A549 (cell line): Measurements from ENCODE around the gene PLEKHA7. TPM values are rescaled to one million over a fixed set of nuclear protein-coding genes. Genes with fewer than 3 reads are reported as not detected.

Experiments
- ATAC-seq, 2 experiments: fragments of 200-7000 bp in 1 of 2; fragments of >200 bp in 1 of 2; cut with Nextera tagmentation in 1 of 2; cut with Tn5 transposase in 1 of 2; 3 replicates each; pipeline versions ENCODE4 v1.8.0 to v1.9.1; 2018 to 2020; ENCODE audit warnings: mild to moderate bottlenecking in 1 of 2, moderate library complexity in 1 of 2
- CTCF ChIA-PET: fragments of 300-600 bp; sonication (Branson Sonifier 250); formaldehyde crosslinking; extraction: SDS; loops from one replicate; lab custom pipeline; 2021; ENCODE audit warnings: antibody characterized with exemption, inconsistent platforms; lab: Yijun Ruan, JAX
- POLR2A ChIA-PET: fragments of 350-600 bp; formaldehyde crosslinking; extraction: SDS; loops from one replicate; lab custom pipeline; 2021; ENCODE audit warnings: antibody characterized with exemption, inconsistent platforms; lab: Yijun Ruan, JAX
- DNase-seq, 2 experiments: peaks; one replicate each; pipeline versions ENCODE4 v3.0.0 to v3.0.0-alpha.2; 2011 to 2016; ENCODE audit warnings: low read depth in 1 of 2, low spot score in 1 of 2
- FAIRE-seq: peaks from 2 replicates; lab custom pipeline; 2011; peaks lifted over from hg19 to GRCh38; lab: Jason Lieb, UNC
- H3K27ac ChIP-seq, 2 experiments: fragments of >200 bp; sonication (Bioruptor Twin); formaldehyde crosslinking; 3 replicates each; pipeline ENCODE4 v1.5.1; 2016 to 2017
- H3K4me1 ChIP-seq: fragments of >200 bp; sonication (Bioruptor Twin); formaldehyde crosslinking; 3 replicates; pipeline ENCODE4 v1.6.1; 2016
- H3K4me2 ChIP-seq: fragments of >200 bp; sonication (Bioruptor Twin); formaldehyde crosslinking; 3 replicates; pipeline ENCODE4 v1.6.1; 2016
- H3K4me3 ChIP-seq: fragments of >200 bp; sonication (Bioruptor Twin); formaldehyde crosslinking; 3 replicates; pipeline ENCODE4 v1.5.1; 2016
- H3K9me3 ChIP-seq: fragments of >200 bp; sonication (Bioruptor Twin); formaldehyde crosslinking; 3 replicates; pipeline ENCODE4 v1.6.1; 2016
- BCL3 ChIP-seq: fragments of >200 bp; sonication (Bioruptor Twin); formaldehyde crosslinking; IDR thresholded peaks from 3 replicates; pipeline ENCODE4 v1.6.1; 2016
- BHLHE40 ChIP-seq: IDR thresholded peaks from 2 replicates; pipeline ENCODE4 v1.6.1; 2012; ENCODE audit warnings: low read depth, low read length, inconsistent platforms
- CBX2 ChIP-seq: fragments of 200-600 bp; sonication (generic); IDR thresholded peaks from 2 replicates; pipeline ENCODE4 v1.6.1; 2016; ENCODE audit warnings: low read depth, mild to moderate bottlenecking, borderline replicate concordance
- EHF ChIP-seq: fragments of 250-450 bp; sonication (Bioruptor Pico); IDR thresholded peaks from 2 replicates; pipeline ENCODE4 v1.5.0; 2020; ENCODE audit warnings: mild to moderate bottlenecking
- ELK1 ChIP-seq: fragments of 150-350 bp; IDR thresholded peaks from 2 replicates; pipeline ENCODE4 v1.6.1; 2014; ENCODE audit warnings: low read depth, mild to moderate bottlenecking, low read length
- FOSB ChIP-seq: fragments of 250-450 bp; sonication (Bioruptor Pico); IDR thresholded peaks from 2 replicates; pipeline ENCODE4 v1.5.0; 2020; ENCODE audit warnings: mild to moderate bottlenecking, moderate library complexity
- FOSL2 ChIP-seq, 2 experiments: fragments of 450-650 bp in 1 of 2; fragments of >200 bp in 1 of 2; sonication (Bioruptor Twin) in 1 of 2; formaldehyde crosslinking; IDR thresholded peaks; 2 replicates each; pipeline versions ENCODE4 v1.5.0 to v1.6.1; 2016 to 2020; ENCODE audit warnings: mild to moderate bottlenecking in 1 of 2, moderate library complexity in 1 of 2
- FOXS1 ChIP-seq: fragments of 250-450 bp; sonication (Bioruptor Pico); IDR thresholded peaks from 2 replicates; pipeline ENCODE4 v1.5.0; 2020; ENCODE audit warnings: mild to moderate bottlenecking, moderate library complexity
- HDAC2 ChIP-seq: fragments of 200-600 bp; sonication (generic); IDR thresholded peaks from 2 replicates; pipeline ENCODE4 v1.6.1; 2016
- HOXB5 ChIP-seq: fragments of 250-450 bp; sonication (Bioruptor Pico); IDR thresholded peaks from 2 replicates; pipeline ENCODE4 v1.5.0; 2020; ENCODE audit warnings: mild to moderate bottlenecking, moderate library complexity
- KDM5A ChIP-seq: fragments of 200-600 bp; sonication (generic); IDR thresholded peaks from 2 replicates; pipeline ENCODE4 v1.6.1; 2016; ENCODE audit warnings: antibody characterized with exemption, mild to moderate bottlenecking
- MAFK ChIP-seq: fragments of 450-650 bp; IDR thresholded peaks from 2 replicates; pipeline ENCODE4 v1.6.1; 2014; ENCODE audit not compliant: partially characterized antibody
- NPAS2 ChIP-seq: fragments of 250-450 bp; sonication (Bioruptor Pico); IDR thresholded peaks from 2 replicates; pipeline ENCODE4 v1.8.0; 2022; ENCODE audit warnings: mild to moderate bottlenecking, moderate library complexity, borderline replicate concordance
- NR3C1 ChIP-seq: fragments of >200 bp; sonication (Bioruptor Twin); formaldehyde crosslinking; IDR thresholded peaks from 3 replicates; pipeline ENCODE4 v1.6.1; 2017
- PHF8 ChIP-seq: fragments of 200-600 bp; sonication (generic); IDR thresholded peaks from 2 replicates; pipeline ENCODE4 v1.6.1; 2016; ENCODE audit warnings: low read depth, mild to moderate bottlenecking, antibody characterized with exemption, moderate library complexity, borderline replicate concordance
- POLR2AphosphoS2 ChIP-seq: conservative IDR thresholded peaks from 2 replicates; pipeline ENCODE4 v1.6.1; 2012; ENCODE audit warnings: low read length, improper control_type of control experiment, inconsistent platforms
- RARB ChIP-seq: fragments of 250-450 bp; sonication (Bioruptor Pico); IDR thresholded peaks from 2 replicates; pipeline ENCODE4 v1.8.0; 2021; ENCODE audit warnings: mild to moderate bottlenecking, moderate library complexity
- TFCP2L1 ChIP-seq: fragments of 250-450 bp; sonication (Bioruptor Pico); IDR thresholded peaks from 2 replicates; pipeline ENCODE4 v1.5.0; 2021; ENCODE audit warnings: mild to moderate bottlenecking
- TP53 ChIP-seq: fragments of 250-450 bp; sonication (Bioruptor Pico); IDR thresholded peaks from 2 replicates; pipeline ENCODE4 v1.5.0; 2021; ENCODE audit warnings: mild to moderate bottlenecking, moderate library complexity
- ZFP36 ChIP-seq: fragments of 450-650 bp; IDR thresholded peaks from 2 replicates; pipeline ENCODE4 v1.6.1; 2014; ENCODE audit warnings: borderline replicate concordance; ENCODE audit not compliant: partially characterized antibody
- ZSCAN20 ChIP-seq: fragments of 250-450 bp; sonication (Bioruptor Pico); IDR thresholded peaks from 2 replicates; pipeline ENCODE4 v1.8.0; 2022; ENCODE audit warnings: mild to moderate bottlenecking, moderate library complexity
- WGBS: methylation state at CpG from one replicate; pipeline ENCODE4 v1.1.6; 2017; ENCODE audit errors: missing lambda C conversion rate; 5-methylcytosine and 5-hydroxymethylcytosine counted together
- polyA plus RNA-seq, 4 experiments: library from polyadenylated mRNA; depleted of rRNA in 3 of 4; stranded (reverse); fragments of >200 nt; fragmentation: RNase III in 1 of 4; extraction: RNeasy Plus Mini Kit Qiagen cat#74134 plus additional on column Dnase treatment in 1 of 4; gene quantifications; 2 replicates in 3 of 4; 3 replicates in 1 of 4; pipeline ENCODE4 v1.2.3, GENCODE V29; 2011 to 2017
- TF ChIP-seq, protein P1 (sequence below): fragments of >200 bp; sonication (Bioruptor Twin); formaldehyde crosslinking; IDR thresholded peaks from 3 replicates; pipeline ENCODE4 v1.5.1; 2016
- TF ChIP-seq, protein P2 (sequence below): fragments of 200-600 bp; sonication (generic); IDR thresholded peaks from 2 replicates; pipeline ENCODE4 v1.6.1; 2016; ENCODE audit warnings: antibody characterized with exemption, mild to moderate bottlenecking, moderate library complexity

Gene PLEKHA7
- polyA plus RNA-seq, 2 of the 4 experiments (the other 2 are of a cell fraction) = 8.7 to 13.8 TPM

- no peaks in the 10 kb centered on the region for H3K4me1 ChIP-seq
- FAIRE-seq = no peak
- no peak for DNase-seq
- WGBS = 75% methylated on average over 8 of the region's 8 CpGs
- H3K27ac ChIP-seq = no peak overlapping the region
- H3K4me3 ChIP-seq = no peak overlapping the region
- POLR2A ChIA-PET = no interaction called here
- no peaks in the 10 kb centered on the region for H3K9me3 ChIP-seq
- H3K4me2 ChIP-seq = no peak overlapping the region
- CTCF ChIA-PET = interaction anchor here (1.2 to 3.0 kb wide), 3 partner anchors 10 to 23 kb away, joined by 3 to 17 read pairs (median 4); no protein-coding TSS in a partner anchor
- ATAC-seq = no peak
- no peak for TF ChIP-seq ZSCAN20 (CRISPR knock-in tag)
- TF ChIP-seq RARB = no peak
- no peak for TF ChIP-seq BCL3
- no peak for TF ChIP-seq FOSL2 (IDR thresholded peaks at IDR 0.05)
- TF ChIP-seq FOSL2 (CRISPR knock-in tag; IDR thresholded peaks at IDR 0.05) = no peak
- TF ChIP-seq, all 56 proteins: peak for 0
Measured at GRCh38 chr11:16764888-16765287, 249.3 kb downstream of the PLEKHA7 start.

- Histone ChIP-seq H3K4me3 (no peak overlapping the region), H3K4me2 (no peak overlapping the region), H3K4me1 (no peaks in the 10 kb centered on the region), H3K9me3 (no peaks in the 10 kb centered on the region), H3K27ac (no peak overlapping the region)
- ChIA-PET POLR2A (no interaction called here), CTCF (no interaction called here)
- DNase-seq (no peak), ATAC-seq (no peak), FAIRE-seq (no peak)
- 95% methylated on average over 1 of the region's 1 CpG for WGBS
- TF ChIP-seq HDAC2 = no peak
- no peak for TF ChIP-seq BHLHE40
- no peak for TF ChIP-seq MAFK
Measured at GRCh38 chr11:16763746-16764145, 250.5 kb downstream of the PLEKHA7 start.

DNA sequence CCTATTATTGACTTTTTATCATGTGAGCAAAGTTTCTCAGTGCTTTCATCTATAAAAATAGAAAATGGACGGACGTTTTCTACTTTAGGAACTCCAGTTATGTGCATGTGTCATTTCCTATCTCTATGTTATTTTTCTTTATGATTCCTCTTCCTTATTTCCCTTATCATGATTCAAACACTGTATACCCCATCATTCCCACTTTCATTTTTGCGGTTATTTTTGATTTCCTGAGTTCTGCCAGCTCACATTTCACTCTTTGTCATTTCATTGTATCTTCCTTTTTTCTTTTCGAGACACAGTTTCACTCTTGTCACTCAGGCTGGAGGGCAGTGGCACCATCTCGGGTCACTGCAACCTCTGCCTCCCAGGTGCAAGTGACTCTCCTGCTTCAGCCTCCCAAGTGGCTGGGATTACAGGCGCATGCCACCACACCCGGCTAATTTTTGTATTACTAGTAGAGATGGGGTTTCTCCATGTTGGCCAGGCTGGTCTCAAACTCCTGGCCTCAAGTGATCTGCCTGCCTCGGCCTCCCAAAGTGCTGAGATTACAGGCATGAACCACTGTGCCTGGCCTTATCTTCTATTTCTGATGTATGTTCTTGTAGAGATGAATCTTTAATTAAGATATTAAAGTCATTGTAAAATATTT, 254.2 kb downstream of the PLEKHA7 start:
- POLR2A ChIA-PET = interaction anchor here (1.5 kb wide), 1 partner anchor 22 kb away, joined by 3 read pairs; the partner anchor contains the start of gene C11orf58
- H3K27ac ChIP-seq = no peak overlapping the region
- CTCF ChIA-PET = no interaction called here

More for the DNA sequence above, 254.2 kb downstream of the PLEKHA7 start:
- H3K4me3 ChIP-seq = no peak overlapping the region
- H3K4me2 ChIP-seq = no peak overlapping the region
- WGBS = 89% methylated on average over 8 of the region's 8 CpGs
- DNase-seq (no peak), ATAC-seq (no peak)
- no peaks in the 10 kb centered on the region for H3K9me3 ChIP-seq
- no peaks in the 10 kb centered on the region for H3K4me1 ChIP-seq
- TF ChIP-seq, protein P1, sequence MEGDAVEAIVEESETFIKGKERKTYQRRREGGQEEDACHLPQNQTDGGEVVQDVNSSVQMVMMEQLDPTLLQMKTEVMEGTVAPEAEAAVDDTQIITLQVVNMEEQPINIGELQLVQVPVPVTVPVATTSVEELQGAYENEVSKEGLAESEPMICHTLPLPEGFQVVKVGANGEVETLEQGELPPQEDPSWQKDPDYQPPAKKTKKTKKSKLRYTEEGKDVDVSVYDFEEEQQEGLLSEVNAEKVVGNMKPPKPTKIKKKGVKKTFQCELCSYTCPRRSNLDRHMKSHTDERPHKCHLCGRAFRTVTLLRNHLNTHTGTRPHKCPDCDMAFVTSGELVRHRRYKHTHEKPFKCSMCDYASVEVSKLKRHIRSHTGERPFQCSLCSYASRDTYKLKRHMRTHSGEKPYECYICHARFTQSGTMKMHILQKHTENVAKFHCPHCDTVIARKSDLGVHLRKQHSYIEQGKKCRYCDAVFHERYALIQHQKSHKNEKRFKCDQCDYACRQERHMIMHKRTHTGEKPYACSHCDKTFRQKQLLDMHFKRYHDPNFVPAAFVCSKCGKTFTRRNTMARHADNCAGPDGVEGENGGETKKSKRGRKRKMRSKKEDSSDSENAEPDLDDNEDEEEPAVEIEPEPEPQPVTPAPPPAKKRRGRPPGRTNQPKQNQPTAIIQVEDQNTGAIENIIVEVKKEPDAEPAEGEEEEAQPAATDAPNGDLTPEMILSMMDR = no peak
- TF ChIP-seq FOSB (CRISPR knock-in tag) (no peak), HOXB5 (no peak), TP53 (CRISPR knock-in tag) (no peak), ELK1 (no peak), NR3C1 (no peak), POLR2AphosphoS2 (no peak), ZSCAN20 (CRISPR knock-in tag) (no peak), ZFP36 (no peak), NPAS2 (no peak), FOXS1 (no peak), RARB (no peak), KDM5A (no peak), PHF8 (no peak), CBX2 (no peak), TFCP2L1 (CRISPR knock-in tag) (no peak), EHF (CRISPR knock-in tag) (no peak)
- TF ChIP-seq, protein P2, sequence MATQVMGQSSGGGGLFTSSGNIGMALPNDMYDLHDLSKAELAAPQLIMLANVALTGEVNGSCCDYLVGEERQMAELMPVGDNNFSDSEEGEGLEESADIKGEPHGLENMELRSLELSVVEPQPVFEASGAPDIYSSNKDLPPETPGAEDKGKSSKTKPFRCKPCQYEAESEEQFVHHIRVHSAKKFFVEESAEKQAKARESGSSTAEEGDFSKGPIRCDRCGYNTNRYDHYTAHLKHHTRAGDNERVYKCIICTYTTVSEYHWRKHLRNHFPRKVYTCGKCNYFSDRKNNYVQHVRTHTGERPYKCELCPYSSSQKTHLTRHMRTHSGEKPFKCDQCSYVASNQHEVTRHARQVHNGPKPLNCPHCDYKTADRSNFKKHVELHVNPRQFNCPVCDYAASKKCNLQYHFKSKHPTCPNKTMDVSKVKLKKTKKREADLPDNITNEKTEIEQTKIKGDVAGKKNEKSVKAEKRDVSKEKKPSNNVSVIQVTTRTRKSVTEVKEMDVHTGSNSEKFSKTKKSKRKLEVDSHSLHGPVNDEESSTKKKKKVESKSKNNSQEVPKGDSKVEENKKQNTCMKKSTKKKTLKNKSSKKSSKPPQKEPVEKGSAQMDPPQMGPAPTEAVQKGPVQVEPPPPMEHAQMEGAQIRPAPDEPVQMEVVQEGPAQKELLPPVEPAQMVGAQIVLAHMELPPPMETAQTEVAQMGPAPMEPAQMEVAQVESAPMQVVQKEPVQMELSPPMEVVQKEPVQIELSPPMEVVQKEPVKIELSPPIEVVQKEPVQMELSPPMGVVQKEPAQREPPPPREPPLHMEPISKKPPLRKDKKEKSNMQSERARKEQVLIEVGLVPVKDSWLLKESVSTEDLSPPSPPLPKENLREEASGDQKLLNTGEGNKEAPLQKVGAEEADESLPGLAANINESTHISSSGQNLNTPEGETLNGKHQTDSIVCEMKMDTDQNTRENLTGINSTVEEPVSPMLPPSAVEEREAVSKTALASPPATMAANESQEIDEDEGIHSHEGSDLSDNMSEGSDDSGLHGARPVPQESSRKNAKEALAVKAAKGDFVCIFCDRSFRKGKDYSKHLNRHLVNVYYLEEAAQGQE = no peak
- TF ChIP-seq, all 56 proteins: peak for 0
- FAIRE-seq = no peak
